GM19023 (cell line): ENCODE measurements around the gene KIF13A.
"Not testable (repeated sequence)": the region's sequence is repeated elsewhere in the genome, so short reads cannot be mapped to it uniquely, and the experiment has no call there.

Experiments used
- ATAC-seq: cut with Tn5 transposase; IDR thresholded peaks from one replicate; pipeline ENCODE4 v1.9.1; 2021; ENCODE audit warnings: mild to moderate bottlenecking, moderate library complexity; ENCODE audit not compliant: unreplicated experiment

Gene KIF13A

GRCh38 chr6:17877196-17877894 is 110.1 kb downstream of the KIF13A start:
- ATAC-seq = no peak

- ATAC-seq = no peak
These were observed 112.7 kb downstream of the KIF13A start for GRCh38 chr6:17874753-17875152.

GRCh38 chr6:17872908-17873307 is 114.5 kb downstream of the KIF13A start:
- no peak for ATAC-seq

- no peak for ATAC-seq
These were observed 115.6 kb downstream of the KIF13A start for GRCh38 chr6:17871836-17872235.

- no peak for ATAC-seq
These were observed 116.3 kb downstream of the KIF13A start for GRCh38 chr6:17871189-17871519.

GRCh38 chr6:17870300-17871188 is 116.9 kb downstream of the KIF13A start:
- ATAC-seq = no peak

- ATAC-seq = no peak
These were observed 117.7 kb downstream of the KIF13A start for GRCh38 chr6:17869753-17870050.

- no peak for ATAC-seq
These were observed 118.3 kb downstream of the KIF13A start for GRCh38 chr6:17869010-17869752.

GRCh38 chr6:17867880-17868279 is 119.6 kb downstream of the KIF13A start:
- no peak for ATAC-seq

GRCh38 chr6:17866876-17867444 is 120.5 kb downstream of the KIF13A start:
- no peak for ATAC-seq

GRCh38 chr6:17865798-17866725 is 121.4 kb downstream of the KIF13A start:
- ATAC-seq = no peak

- no peak for ATAC-seq
These were observed 122.2 kb downstream of the KIF13A start for GRCh38 chr6:17865243-17865642.

GRCh38 chr6:17863901-17864754 is 123.3 kb downstream of the KIF13A start:
- no peak for ATAC-seq

GRCh38 chr6:17861361-17861760 is 126.1 kb downstream of the KIF13A start:
- no peak for ATAC-seq

- no peak for ATAC-seq
These were observed 127.6 kb downstream of the KIF13A start for GRCh38 chr6:17859846-17860245.

- ATAC-seq = no peak
These were observed 128.9 kb downstream of the KIF13A start for GRCh38 chr6:17858584-17858983.

- not testable (repeated sequence) for ATAC-seq
These were observed 130.2 kb downstream of the KIF13A start for GRCh38 chr6:17857188-17857587.

GRCh38 chr6:17856306-17856705 is 131.1 kb downstream of the KIF13A start:
- ATAC-seq = no peak

- ATAC-seq = no peak
These were observed 132.1 kb downstream of the KIF13A start for GRCh38 chr6:17855381-17855780.
